Activated T-cell treated with anti-CD3 and anti-CD28 coated beads for 1 hour (primary cell): ENCODE data around the gene ABCC2.
"Not testable (repeated sequence)": the region's sequence is repeated elsewhere in the genome, so short reads cannot be mapped to it uniquely, and the experiment has no call there.

Source experiments
- DNase-seq: peaks from one replicate; pipeline ENCODE4 v3.0.0-alpha.2; 2020; ENCODE audit warnings: low read depth

ABCC2 gene

GRCh38 chr10:99853655-99854054 lies 71.2 kb downstream of the ABCC2 start:
- no peak for DNase-seq

- DNase-seq, result no peak
These were observed 72.4 kb downstream of the ABCC2 start for GRCh38 chr10:99854860-99855259.

GRCh38 chr10:99855479-99856071 lies 73.1 kb downstream of the ABCC2 start:
- DNase-seq, result no peak

- no peak for DNase-seq
These were observed 76.4 kb downstream of the ABCC2 start for GRCh38 chr10:99858849-99859248.

GRCh38 chr10:99859585-99859984 lies 77.1 kb downstream of the ABCC2 start:
- DNase-seq, result no peak

GRCh38 chr10:99860466-99860865 lies 78.0 kb downstream of the ABCC2 start:
- no peak for DNase-seq

- DNase-seq, result not testable (repeated sequence)
These were observed 81.2 kb downstream of the ABCC2 start for GRCh38 chr10:99863535-99864240.

GRCh38 chr10:99867250-99867649 lies 84.8 kb downstream of the ABCC2 start:
- DNase-seq, result not testable (repeated sequence)

- DNase-seq, result no peak
These were observed 87.2 kb downstream of the ABCC2 start for GRCh38 chr10:99869581-99870122.

GRCh38 chr10:99870123-99870730 lies 87.8 kb downstream of the ABCC2 start:
- DNase-seq, result no peak

GRCh38 chr10:99872367-99873162 lies 90.1 kb downstream of the ABCC2 start:
- DNase-seq, result no peak

- DNase-seq, result no peak
These were observed 91.4 kb downstream of the ABCC2 start for GRCh38 chr10:99873846-99874245.

- DNase-seq, result no peak
These were observed 92.1 kb downstream of the ABCC2 start for GRCh38 chr10:99874341-99875085.

- DNase-seq, result no peak
These were observed 93.0 kb downstream of the ABCC2 start for GRCh38 chr10:99875473-99875872.

- no peak for DNase-seq
These were observed 97.8 kb downstream of the ABCC2 start for GRCh38 chr10:99880080-99880835.

GRCh38 chr10:99881371-99881770 lies 98.9 kb downstream of the ABCC2 start:
- no peak for DNase-seq

- DNase-seq, result no peak
These were observed 101.1 kb downstream of the ABCC2 start for GRCh38 chr10:99883523-99883922.

- no peak for DNase-seq
These were observed 106.2 kb downstream of the ABCC2 start for GRCh38 chr10:99888622-99889021.

- DNase-seq, result no peak
These were observed 112.2 kb downstream of the ABCC2 start for GRCh38 chr10:99894613-99895012.

- DNase-seq, result not testable (repeated sequence)
These were observed 112.6 kb downstream of the ABCC2 start for GRCh38 chr10:99895066-99895465.

- DNase-seq, result no peak
These were observed 113.4 kb downstream of the ABCC2 start for GRCh38 chr10:99895867-99896266.
